ENCODE measurements around the gene VIPR1.

Gene VIPR1

DNA sequence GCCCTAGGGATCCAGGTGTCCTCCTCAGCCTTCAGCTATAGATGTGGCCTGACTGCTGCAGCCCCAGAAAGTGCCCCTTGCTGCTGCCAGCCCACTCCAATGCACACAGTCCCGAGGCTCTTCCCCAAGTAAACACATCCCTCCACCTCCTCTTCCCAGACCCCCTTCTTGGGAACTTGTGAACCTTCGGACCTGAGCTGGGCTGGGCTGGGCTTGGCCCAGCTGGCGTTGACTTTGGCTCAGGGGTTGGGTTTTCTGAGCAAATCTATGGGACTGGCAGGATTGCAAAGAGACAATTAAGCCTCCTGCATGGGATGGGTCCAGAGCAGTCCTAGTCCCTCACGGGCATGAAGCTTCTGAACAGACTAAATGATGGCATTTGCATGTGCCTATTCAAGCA, 14.7 kb downstream of the VIPR1 start:
- no peak for TF ChIP-seq FOXP2 (optimal IDR thresholded peaks at IDR 0.05; ENCODE audit: borderline replicate concordance, extremely low read depth, extremely low read length, insufficient read depth)
- TF ChIP-seq SIN3A (IDR thresholded peaks at IDR 0.05; ENCODE audit: borderline replicate concordance, insufficient read depth, low read length), result no peak
- TF ChIP-seq, protein P1, sequence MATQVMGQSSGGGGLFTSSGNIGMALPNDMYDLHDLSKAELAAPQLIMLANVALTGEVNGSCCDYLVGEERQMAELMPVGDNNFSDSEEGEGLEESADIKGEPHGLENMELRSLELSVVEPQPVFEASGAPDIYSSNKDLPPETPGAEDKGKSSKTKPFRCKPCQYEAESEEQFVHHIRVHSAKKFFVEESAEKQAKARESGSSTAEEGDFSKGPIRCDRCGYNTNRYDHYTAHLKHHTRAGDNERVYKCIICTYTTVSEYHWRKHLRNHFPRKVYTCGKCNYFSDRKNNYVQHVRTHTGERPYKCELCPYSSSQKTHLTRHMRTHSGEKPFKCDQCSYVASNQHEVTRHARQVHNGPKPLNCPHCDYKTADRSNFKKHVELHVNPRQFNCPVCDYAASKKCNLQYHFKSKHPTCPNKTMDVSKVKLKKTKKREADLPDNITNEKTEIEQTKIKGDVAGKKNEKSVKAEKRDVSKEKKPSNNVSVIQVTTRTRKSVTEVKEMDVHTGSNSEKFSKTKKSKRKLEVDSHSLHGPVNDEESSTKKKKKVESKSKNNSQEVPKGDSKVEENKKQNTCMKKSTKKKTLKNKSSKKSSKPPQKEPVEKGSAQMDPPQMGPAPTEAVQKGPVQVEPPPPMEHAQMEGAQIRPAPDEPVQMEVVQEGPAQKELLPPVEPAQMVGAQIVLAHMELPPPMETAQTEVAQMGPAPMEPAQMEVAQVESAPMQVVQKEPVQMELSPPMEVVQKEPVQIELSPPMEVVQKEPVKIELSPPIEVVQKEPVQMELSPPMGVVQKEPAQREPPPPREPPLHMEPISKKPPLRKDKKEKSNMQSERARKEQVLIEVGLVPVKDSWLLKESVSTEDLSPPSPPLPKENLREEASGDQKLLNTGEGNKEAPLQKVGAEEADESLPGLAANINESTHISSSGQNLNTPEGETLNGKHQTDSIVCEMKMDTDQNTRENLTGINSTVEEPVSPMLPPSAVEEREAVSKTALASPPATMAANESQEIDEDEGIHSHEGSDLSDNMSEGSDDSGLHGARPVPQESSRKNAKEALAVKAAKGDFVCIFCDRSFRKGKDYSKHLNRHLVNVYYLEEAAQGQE (IDR thresholded peaks at IDR 0.05; ENCODE audit: insufficient read depth in 1 of 2, low read depth in 2 of 2, low read length in 2 of 2), result no peak
- TF ChIP-seq POLR2AphosphoS5 (IDR thresholded peaks at IDR 0.05; ENCODE audit: low read depth, low read length), result no peak
- TF ChIP-seq TAF1 (IDR thresholded peaks at IDR 0.05; ENCODE audit: borderline replicate concordance, insufficient read depth, low read length), result no peak

DNA sequence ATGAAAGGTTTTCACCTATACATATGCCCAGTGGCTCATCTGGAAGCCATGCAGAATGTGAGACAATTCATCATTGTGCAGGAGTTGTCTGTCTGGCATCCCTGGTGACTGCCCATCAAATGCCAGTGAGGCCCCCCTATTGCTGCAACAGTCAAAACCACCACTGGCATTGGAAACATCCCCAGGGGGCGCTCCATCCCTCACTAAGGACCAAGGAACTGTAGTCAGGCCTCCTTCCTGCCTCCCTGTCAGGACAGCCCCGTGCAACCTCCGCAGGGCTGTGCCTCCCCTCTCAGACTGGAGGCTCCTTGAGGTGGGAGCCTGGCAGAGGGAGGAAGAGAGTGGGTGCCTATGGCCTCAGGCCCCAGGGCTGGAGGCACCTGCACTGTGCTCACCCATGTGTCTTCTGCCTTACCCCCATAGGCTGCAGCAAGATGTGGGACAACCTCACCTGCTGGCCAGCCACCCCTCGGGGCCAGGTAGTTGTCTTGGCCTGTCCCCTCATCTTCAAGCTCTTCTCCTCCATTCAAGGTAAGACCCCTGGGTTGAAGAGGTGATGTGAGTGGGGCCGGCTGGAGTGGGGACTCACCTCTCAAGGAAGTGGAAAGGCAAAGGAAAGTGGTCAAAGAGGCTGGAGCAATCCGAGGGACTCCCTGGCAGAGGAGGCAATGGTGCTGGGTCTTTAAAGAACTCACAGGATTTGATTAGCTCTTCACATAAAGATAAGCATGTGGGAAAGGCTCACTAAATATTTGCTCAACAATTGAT, 16.5 kb downstream of the VIPR1 start:
- TF ChIP-seq POLR2AphosphoS5 (IDR thresholded peaks at IDR 0.05; ENCODE audit: low read depth, low read length) (no peak), FOXP2 (optimal IDR thresholded peaks at IDR 0.05; ENCODE audit: borderline replicate concordance, extremely low read depth, extremely low read length, insufficient read depth) (no peak), SIN3A (IDR thresholded peaks at IDR 0.05; ENCODE audit: borderline replicate concordance, insufficient read depth, low read length) (no peak), TAF1 (IDR thresholded peaks at IDR 0.05; ENCODE audit: borderline replicate concordance, insufficient read depth, low read length) (no peak)
- TF ChIP-seq, protein P1 (IDR thresholded peaks at IDR 0.05; ENCODE audit: insufficient read depth in 1 of 2, low read depth in 2 of 2, low read length in 2 of 2), result no peak

DNA sequence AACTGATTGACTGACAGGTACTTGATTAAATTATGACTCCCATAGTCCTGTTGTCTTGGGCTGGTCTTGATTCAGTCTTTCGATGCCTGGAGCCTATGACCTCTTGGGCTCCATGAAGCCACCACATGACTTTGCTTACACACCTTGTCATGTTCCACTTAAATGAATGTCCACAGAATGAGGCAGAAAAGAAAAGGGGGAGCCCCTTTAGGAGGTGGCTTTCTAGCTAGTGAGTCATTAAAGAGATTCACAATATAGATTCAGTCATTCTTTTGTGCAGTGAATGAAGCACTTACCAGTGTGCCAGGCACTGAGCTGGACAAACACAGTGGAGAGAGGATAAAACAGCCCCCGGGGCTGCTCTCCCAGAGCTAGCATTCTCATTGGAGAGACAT, 17.1 kb downstream of the VIPR1 start:
- TF ChIP-seq SIN3A (IDR thresholded peaks at IDR 0.05; ENCODE audit: borderline replicate concordance, insufficient read depth, low read length) (no peak), TAF1 (IDR thresholded peaks at IDR 0.05; ENCODE audit: borderline replicate concordance, insufficient read depth, low read length) (no peak), POLR2AphosphoS5 (IDR thresholded peaks at IDR 0.05; ENCODE audit: low read depth, low read length) (no peak), FOXP2 (optimal IDR thresholded peaks at IDR 0.05; ENCODE audit: borderline replicate concordance, extremely low read depth, extremely low read length, insufficient read depth) (no peak)
- TF ChIP-seq, protein P1 (IDR thresholded peaks at IDR 0.05; ENCODE audit: insufficient read depth in 1 of 2, low read depth in 2 of 2, low read length in 2 of 2), result no peak

DNA sequence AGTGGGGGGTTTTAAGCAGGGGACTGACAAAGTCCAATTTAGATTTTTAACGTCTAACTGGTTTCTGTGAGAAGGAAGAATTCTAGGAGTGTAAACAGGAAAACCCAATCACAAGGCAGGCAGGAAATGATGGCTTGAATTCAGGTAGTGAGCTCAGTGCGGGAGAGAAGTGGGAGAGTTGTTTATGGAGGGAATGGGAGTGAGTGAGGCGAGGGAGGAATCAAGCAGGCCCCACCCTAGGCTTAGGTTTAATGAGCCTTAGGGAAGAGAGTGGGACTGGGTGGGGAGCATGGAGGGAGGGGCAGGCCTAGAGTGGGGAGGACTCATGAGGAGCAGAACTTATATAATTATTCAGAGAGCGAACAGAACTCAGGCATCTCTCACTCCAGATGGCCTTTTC, 17.9 kb downstream of the VIPR1 start:
- TF ChIP-seq SIN3A (IDR thresholded peaks at IDR 0.05; ENCODE audit: borderline replicate concordance, insufficient read depth, low read length) (no peak), TAF1 (IDR thresholded peaks at IDR 0.05; ENCODE audit: borderline replicate concordance, insufficient read depth, low read length) (no peak), FOXP2 (optimal IDR thresholded peaks at IDR 0.05; ENCODE audit: borderline replicate concordance, extremely low read depth, extremely low read length, insufficient read depth) (no peak), POLR2AphosphoS5 (IDR thresholded peaks at IDR 0.05; ENCODE audit: low read depth, low read length) (no peak)
- TF ChIP-seq, protein P1 (IDR thresholded peaks at IDR 0.05; ENCODE audit: insufficient read depth in 1 of 2, low read depth in 2 of 2, low read length in 2 of 2), result no peak
